SJCRH30 (cell line): Measurements from ENCODE around the gene METRN. TPM values are rescaled to one million over a fixed set of nuclear protein-coding genes. Genes with fewer than 3 reads are reported as not detected.
"Not testable (repeated sequence)": the region's sequence is repeated elsewhere in the genome, so short reads cannot be mapped to it uniquely, and the experiment has no call there.

Experiments used
- DNase-seq, 2 experiments: peaks; one replicate each; pipeline ENCODE4 v3.0.0-alpha.2; 2015 to 2020
- H3K27ac ChIP-seq: fragments of 250-450 bp; sonication (Bioruptor Pico); 2 replicates; pipeline ENCODE4 v1.5.1; 2020; ENCODE audit warnings: mild to moderate bottlenecking, moderate library complexity
- H3K27me3 ChIP-seq: fragments of 250-450 bp; sonication (Bioruptor Pico); 2 replicates; pipeline ENCODE4 v1.5.1; 2020; ENCODE audit warnings: mild to moderate bottlenecking, moderate library complexity
- H3K36me3 ChIP-seq: fragments of 250-450 bp; sonication (Bioruptor Pico); 2 replicates; pipeline ENCODE4 v1.5.1; 2020; ENCODE audit warnings: mild to moderate bottlenecking, moderate library complexity
- H3K4me1 ChIP-seq: fragments of 250-450 bp; sonication (Bioruptor Pico); 2 replicates; pipeline ENCODE4 v1.5.1; 2020; ENCODE audit warnings: mild to moderate bottlenecking, moderate library complexity
- H3K4me3 ChIP-seq: fragments of 250-450 bp; sonication (Bioruptor Pico); 2 replicates; pipeline ENCODE4 v1.5.1; 2020; ENCODE audit warnings: mild to moderate bottlenecking, moderate library complexity
- H3K9me3 ChIP-seq: fragments of 250-450 bp; sonication (Bioruptor Pico); replicated peaks from 2 replicates; pipeline ENCODE4 v1.5.1; 2020; ENCODE audit warnings: mild to moderate bottlenecking, moderate library complexity
- total RNA-seq: library from RNA; depleted of rRNA; stranded (reverse); fragments of >200 nt; shearing (Covaris generic); gene quantifications from 2 replicates; pipeline ENCODE4 v1.2.3, GENCODE V29; 2014

The METRN gene
- total RNA-seq, 1 experiment from 2014 or later = 61.7 TPM

GRCh38 chr16:708019-708418 is 6.9 kb upstream of the METRN start:
- H3K9me3 ChIP-seq = no peaks in the 10 kb centered on the region
- no peak overlapping the region for H3K4me3 ChIP-seq
- DNase-seq = no peak
- no peak overlapping the region for H3K27ac ChIP-seq
- H3K4me1 ChIP-seq = peaks cover 25% of the 10 kb centered on the region
- no peaks in the 10 kb centered on the region for H3K36me3 ChIP-seq
- H3K27me3 ChIP-seq = peaks cover 15% of the 10 kb centered on the region

- H3K27me3 ChIP-seq = peaks cover 6% of the 10 kb centered on the region
- DNase-seq = no peak
- H3K4me3 ChIP-seq = no peak overlapping the region
- no peak overlapping the region for H3K27ac ChIP-seq
- H3K36me3 ChIP-seq = no peaks in the 10 kb centered on the region
- peaks cover 29% of the 10 kb centered on the region for H3K4me1 ChIP-seq
- no peaks in the 10 kb centered on the region for H3K9me3 ChIP-seq
Observed at GRCh38 chr16:708959-709358, 6.0 kb upstream of the METRN start.

- no peaks in the 10 kb centered on the region for H3K9me3 ChIP-seq
- no peaks in the 10 kb centered on the region for H3K36me3 ChIP-seq
- no peak overlapping the region for H3K4me3 ChIP-seq
- peaks cover 1% of the 10 kb centered on the region; the same call in 1 of the 2 replicates for H3K27me3 ChIP-seq
- peaks cover 36% of the 10 kb centered on the region for H3K4me1 ChIP-seq
- DNase-seq = peak; percentile 95 to 96
- peak overlapping the region; percentile 40 for H3K27ac ChIP-seq
Observed at GRCh38 chr16:709566-710499, 5.1 kb upstream of the METRN start.

GRCh38 chr16:710500-711075 is 4.3 kb upstream of the METRN start:
- H3K4me3 ChIP-seq = no peak overlapping the region
- no peaks in the 10 kb centered on the region for H3K27me3 ChIP-seq
- no peaks in the 10 kb centered on the region for H3K36me3 ChIP-seq
- no peaks in the 10 kb centered on the region for H3K9me3 ChIP-seq
- DNase-seq = peak; percentile 42 to 57
- peaks cover 36% of the 10 kb centered on the region for H3K4me1 ChIP-seq
- H3K27ac ChIP-seq = peak overlapping the region; percentile 40; the same call in 1 of the 2 replicates

DNA sequence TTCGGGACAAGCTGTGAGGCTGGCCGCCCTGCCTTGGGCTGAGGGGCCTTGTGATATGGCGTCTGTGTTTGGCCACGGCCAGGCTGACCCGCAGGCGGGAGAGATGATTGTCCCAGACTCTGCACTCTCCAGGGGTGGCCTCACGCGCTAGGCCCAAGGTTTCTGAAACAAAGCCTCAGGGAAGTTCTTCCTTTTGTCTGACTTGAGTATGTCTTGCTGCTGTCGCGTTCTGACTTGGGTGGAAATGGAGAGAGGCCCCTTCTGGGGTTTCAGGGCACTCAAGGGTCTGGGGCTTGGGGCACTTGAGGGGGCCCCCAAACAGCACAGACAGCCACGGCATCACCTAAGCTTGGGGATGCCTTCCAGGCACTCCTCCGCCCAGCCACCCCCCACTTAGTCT is 3.8 kb upstream of the METRN start:
- Histone ChIP-seq H3K27ac (no peak overlapping the region), H3K9me3 (no peaks in the 10 kb centered on the region), H3K4me1 (peaks cover 37% of the 10 kb centered on the region), H3K27me3 (no peaks in the 10 kb centered on the region), H3K4me3 (no peak overlapping the region), H3K36me3 (no peaks in the 10 kb centered on the region)
- DNase-seq = no peak

DNA sequence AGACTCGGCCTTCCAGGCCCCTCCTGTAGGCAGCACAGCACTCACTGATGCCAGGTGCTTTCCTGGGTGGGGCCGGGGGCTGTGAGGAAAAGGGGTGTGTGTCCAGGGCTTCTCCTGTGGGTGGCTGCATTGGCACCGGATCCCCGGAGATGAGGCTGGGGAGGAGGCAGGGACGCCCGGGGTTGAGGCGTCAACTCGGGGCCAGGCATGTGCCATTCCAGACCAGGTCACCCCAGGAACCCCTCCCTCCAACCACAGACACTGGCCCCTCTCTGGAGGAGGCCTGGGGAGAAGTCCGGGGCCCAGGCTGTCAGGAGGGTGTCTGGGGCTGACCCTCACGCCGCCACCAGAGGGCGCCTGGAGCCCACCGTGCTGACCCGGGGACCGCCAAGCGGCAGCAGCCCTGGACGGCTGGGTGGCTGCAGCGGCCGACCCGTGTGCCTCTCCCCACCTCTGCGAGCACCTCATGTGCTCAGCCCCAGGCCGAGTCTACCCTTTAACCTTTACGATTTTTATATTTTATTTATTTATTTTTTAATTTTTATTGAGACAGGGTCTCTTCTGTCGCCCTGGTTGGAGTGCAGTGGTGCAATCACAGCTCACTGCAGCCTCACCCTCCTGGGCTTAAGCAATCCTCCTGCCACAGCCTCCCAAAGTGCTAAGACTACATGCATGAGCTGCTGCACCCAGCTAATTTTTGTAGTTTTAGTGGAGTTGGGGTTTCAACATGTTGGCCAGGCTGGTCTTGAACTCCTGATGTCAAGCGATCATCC is 3.2 kb upstream of the METRN start:
- Histone ChIP-seq H3K4me3 (no peak overlapping the region), H3K27ac (no peak overlapping the region), H3K27me3 (no peaks in the 10 kb centered on the region), H3K4me1 (peaks cover 42% of the 10 kb centered on the region), H3K9me3 (no peaks in the 10 kb centered on the region), H3K36me3 (no peaks in the 10 kb centered on the region)
- DNase-seq = peak; percentile 81 to 86

DNA sequence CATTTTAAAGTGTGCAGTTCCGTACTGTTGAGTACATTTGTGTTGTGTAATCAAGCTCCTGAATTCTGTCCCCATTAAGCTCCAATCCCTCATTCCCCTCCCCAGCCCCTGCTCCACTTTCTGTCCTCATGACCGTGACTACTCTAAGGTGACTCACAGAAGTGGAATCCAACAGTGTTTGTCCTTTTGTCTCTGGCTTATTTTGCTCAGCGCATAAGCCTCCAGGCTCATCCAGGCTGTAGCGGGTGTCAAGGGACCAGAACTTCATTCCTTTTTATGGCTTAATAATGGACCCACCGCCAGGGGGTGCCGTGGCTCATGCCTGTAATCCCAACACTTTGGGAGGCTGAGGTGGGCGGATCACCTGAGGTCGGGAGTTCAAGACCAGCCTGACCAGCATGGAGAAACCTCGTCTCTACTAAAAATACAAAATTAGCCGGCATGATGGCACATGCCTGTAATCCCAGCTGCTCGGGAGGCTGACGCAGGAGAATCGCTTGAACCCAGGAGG is 2.1 kb upstream of the METRN start:
- not testable (repeated sequence) for H3K27me3 ChIP-seq, H3K36me3 ChIP-seq, H3K27ac ChIP-seq, H3K4me3 ChIP-seq, H3K9me3 ChIP-seq
- peak; percentile 85 to 90 for DNase-seq
- peaks cover 42% of the 10 kb centered on the region for H3K4me1 ChIP-seq

DNA sequence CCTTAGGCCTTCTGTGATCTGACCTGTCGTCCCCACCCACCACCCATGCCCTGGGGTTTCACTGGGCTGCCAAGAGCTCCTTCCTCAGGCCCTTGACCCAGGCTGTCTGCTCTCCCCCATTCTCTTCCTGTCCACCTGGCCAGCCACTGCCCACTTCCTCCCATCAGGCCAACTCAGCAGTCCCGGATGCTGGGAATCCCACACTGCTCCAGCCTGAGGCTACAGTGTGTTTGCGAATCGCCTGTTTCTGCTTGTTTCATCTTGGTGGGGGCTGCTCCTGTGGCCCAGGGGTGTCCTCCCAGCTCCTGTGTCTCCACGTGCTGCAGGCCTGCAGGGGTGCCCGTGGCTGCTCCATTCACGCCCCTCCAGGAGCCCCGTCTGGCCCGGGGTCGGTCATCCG is 839 bp upstream of the METRN start:
- no peaks in the 10 kb centered on the region for H3K9me3 ChIP-seq
- peak overlapping the region; percentile 37 for H3K4me3 ChIP-seq
- H3K36me3 ChIP-seq = no peaks in the 10 kb centered on the region
- peaks cover 44% of the 10 kb centered on the region for H3K4me1 ChIP-seq
- DNase-seq = peak; percentile 51 to 64
- H3K27me3 ChIP-seq = no peaks in the 10 kb centered on the region
- H3K27ac ChIP-seq = 0 out of 2 replicates have a peak overlapping the region, but pooled peaks have one; percentile 11

- peak; percentile 39 to 56 for DNase-seq
- Histone ChIP-seq H3K9me3 (no peaks in the 10 kb centered on the region), H3K4me1 (peaks cover 44% of the 10 kb centered on the region), H3K27ac (no peak overlapping the region; the same call in 1 of the 2 replicates), H3K36me3 (no peaks in the 10 kb centered on the region), H3K4me3 (peak overlapping the region; percentile 88), H3K27me3 (no peaks in the 10 kb centered on the region)
Observed at GRCh38 chr16:715477-716199, 720 bp downstream of the METRN start.

DNA sequence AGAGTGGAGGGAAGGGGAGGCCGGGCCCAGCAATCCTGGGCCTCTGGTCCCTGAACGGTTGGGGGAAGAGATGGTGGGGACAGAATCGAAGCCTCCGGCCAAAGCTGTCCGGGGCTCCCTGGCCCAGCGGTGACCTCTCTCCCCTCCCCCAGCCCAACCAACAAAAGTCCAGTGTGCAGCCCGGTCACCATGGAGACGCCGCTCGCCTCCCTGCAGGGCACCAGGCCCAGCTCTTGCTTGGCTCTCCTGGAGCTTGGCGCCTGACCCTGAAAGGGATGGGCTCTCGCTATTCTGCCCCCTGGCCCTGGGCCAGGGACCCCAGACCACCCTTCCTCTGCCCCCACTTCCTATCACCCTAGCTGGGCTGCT is 1.3 kb downstream of the METRN start:
- no peaks in the 10 kb centered on the region for H3K27me3 ChIP-seq
- DNase-seq = peak in 1 of 2 experiments; percentile 44
- H3K4me1 ChIP-seq = peaks cover 38% of the 10 kb centered on the region
- H3K4me3 ChIP-seq = peak overlapping the region; percentile 88
- H3K27ac ChIP-seq = no peak overlapping the region; the same call in 1 of the 2 replicates
- H3K9me3 ChIP-seq = no peaks in the 10 kb centered on the region
- no peaks in the 10 kb centered on the region for H3K36me3 ChIP-seq

DNA sequence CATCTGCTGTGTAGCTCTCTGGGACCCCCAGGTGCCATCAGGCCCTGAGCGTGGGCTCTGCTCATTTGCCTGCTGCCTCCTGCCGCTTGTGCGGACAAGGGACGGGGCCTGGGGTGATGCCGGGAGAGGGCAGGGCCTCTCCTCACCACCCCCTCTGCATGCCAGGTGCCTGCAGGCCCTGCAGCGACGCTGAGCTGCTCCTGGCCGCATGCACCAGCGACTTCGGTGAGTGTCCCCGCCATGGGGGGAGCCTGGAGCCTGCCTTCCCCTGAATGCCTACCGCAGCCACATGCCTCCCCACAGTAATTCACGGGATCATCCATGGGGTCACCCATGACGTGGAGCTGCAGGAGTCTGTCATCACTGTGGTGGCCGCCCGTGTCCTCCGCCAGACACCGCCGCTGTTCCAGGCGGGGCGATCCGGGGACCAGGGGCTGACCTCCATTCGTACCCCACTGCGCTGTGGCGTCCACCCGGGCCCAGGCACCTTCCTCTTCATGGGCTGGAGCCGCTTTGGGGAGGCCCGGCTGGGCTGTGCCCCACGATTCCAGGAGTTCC is 1.9 kb downstream of the METRN start:
- Histone ChIP-seq H3K27me3 (no peaks in the 10 kb centered on the region), H3K27ac (no peak overlapping the region), H3K4me1 (peaks cover 33% of the 10 kb centered on the region), H3K4me3 (no peak overlapping the region), H3K9me3 (no peaks in the 10 kb centered on the region), H3K36me3 (no peaks in the 10 kb centered on the region)
- DNase-seq = no peak

DNA sequence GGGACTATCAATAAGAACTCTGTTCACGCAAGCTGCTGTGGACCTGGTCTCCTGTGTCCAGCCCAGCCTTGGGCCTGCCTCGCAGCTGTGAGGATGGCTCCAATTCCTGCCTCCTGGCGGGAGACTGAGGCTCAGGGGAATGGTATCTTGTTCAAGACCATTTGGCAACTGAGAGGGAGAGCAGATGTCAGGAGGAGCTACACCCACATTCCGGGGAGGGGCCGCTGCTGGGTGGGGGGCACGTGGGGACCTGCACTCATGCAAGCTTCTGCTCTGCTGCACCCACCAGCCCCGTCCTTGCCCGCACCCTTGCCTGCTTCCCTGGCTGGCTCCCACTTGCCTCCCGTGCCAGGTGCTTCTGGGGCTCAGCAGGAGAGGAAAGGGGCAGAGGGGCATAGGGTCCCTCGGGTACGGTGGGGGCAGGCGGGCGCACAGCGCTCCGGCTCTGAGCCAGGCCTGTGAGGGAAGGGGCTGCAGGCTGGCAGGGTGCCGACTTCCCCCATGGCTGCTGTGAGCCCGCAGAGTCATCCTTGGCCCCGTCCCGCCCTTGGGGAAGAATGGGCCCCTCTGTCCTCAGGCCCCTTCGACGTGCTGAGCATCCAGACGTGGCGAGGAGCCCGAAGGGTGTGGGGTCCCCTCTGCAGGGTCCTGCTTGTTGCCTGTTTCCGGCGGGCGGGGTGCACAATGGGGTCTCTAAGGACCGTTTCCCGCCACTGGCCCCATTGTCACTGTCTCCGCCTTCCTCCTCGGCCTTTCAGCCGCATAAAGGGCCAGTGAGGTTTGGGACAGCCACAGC is 2.7 kb downstream of the METRN start:
- H3K27ac ChIP-seq = no peak overlapping the region
- H3K4me1 ChIP-seq = peaks cover 28% of the 10 kb centered on the region
- H3K4me3 ChIP-seq = no peak overlapping the region
- DNase-seq = no peak
- no peaks in the 10 kb centered on the region for H3K9me3 ChIP-seq
- H3K36me3 ChIP-seq = no peaks in the 10 kb centered on the region
- no peaks in the 10 kb centered on the region for H3K27me3 ChIP-seq

DNA sequence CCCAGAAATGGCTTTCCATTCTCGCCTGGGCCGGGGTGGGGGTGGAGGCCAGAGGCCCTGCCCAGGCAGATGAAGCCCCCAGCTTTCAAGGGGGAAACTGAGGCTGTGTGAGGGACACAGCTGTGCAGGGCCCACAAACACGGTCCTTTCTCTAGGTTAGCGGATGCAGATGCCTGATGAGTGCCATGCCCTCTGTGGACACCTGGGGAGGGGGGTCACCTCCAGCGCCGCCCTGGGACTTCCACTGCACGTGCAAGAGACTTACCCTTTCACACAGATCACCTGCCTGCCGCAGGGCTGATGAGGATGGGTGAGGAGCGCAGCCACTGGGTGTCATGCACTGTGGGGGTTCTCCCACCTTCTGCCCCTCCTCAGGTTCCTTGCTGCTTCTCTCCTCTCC is 3.5 kb downstream of the METRN start:
- Histone ChIP-seq H3K4me3 (no peak overlapping the region), H3K9me3 (no peaks in the 10 kb centered on the region), H3K27ac (no peak overlapping the region), H3K36me3 (no peaks in the 10 kb centered on the region), H3K4me1 (peaks cover 28% of the 10 kb centered on the region), H3K27me3 (no peaks in the 10 kb centered on the region)
- no peak for DNase-seq
